Type B pancreatic cell (in vitro differentiated cells): ENCODE measurements around the gene MGAM2. TPM values are rescaled to one million over a fixed set of nuclear protein-coding genes. Genes with fewer than 3 reads are reported as not detected.

Experiments used
- DNase-seq: peaks from one replicate; pipeline ENCODE4 v3.0.0; 2021; ENCODE audit warnings: mixed read lengths; ENCODE audit not compliant: unreplicated experiment; ENCODE audit errors: extremely low spot score
- H3K27ac Mint-ChIP-seq: 2 replicates; pipeline ENCODE4 v1.8.0; 2021; ENCODE audit warnings: mild to moderate bottlenecking, mixed read lengths
- H3K27me3 Mint-ChIP-seq: 2 replicates; pipeline ENCODE4 v1.8.0; 2021; ENCODE audit warnings: mixed read lengths
- H3K36me3 Mint-ChIP-seq: 2 replicates; pipeline ENCODE4 v1.8.0; 2021; ENCODE audit warnings: mixed read lengths
- H3K4me1 Mint-ChIP-seq: one replicate; pipeline ENCODE4 v1.8.0; 2021; ENCODE audit warnings: mixed read lengths; ENCODE audit not compliant: unreplicated experiment
- H3K4me3 Mint-ChIP-seq: 2 replicates; pipeline ENCODE4 v1.8.0; 2021; ENCODE audit warnings: mild to moderate bottlenecking, mixed read lengths
- H3K9me3 Mint-ChIP-seq: 2 replicates; pipeline ENCODE4 v1.8.0; 2021; ENCODE audit warnings: mixed read lengths
- CTCF ChIP-seq: fragments of 200-600 bp; sonication (generic); conservative IDR thresholded peaks from 2 replicates; pipeline ENCODE4 v1.5.0; 2021; ENCODE audit warnings: antibody characterized with exemption, mild to moderate bottlenecking
- total RNA-seq: library from RNA; stranded (reverse); gene quantifications from 2 replicates; pipeline ENCODE4 v1.2.1, GENCODE V29; 2021; ENCODE audit warnings: low replicate concordance

MGAM2 gene
- total RNA-seq, 1 donor from 2014 or later = 5.9 TPM

- no peak for TF ChIP-seq CTCF
- Mint-ChIP-seq H3K4me3 (no peak overlapping the region), H3K27ac (no peak overlapping the region), H3K27me3 (peaks cover 9% of the 10 kb centered on the region), H3K36me3 (no peaks in the 10 kb centered on the region), H3K4me1 (no peaks in the 10 kb centered on the region), H3K9me3 (no peaks in the 10 kb centered on the region)
- no peak for DNase-seq
These were observed 132.3 kb downstream of the MGAM2 start for GRCh38 chr7:142243823-142244222.

GRCh38 chr7:142248166-142249160 lies 136.9 kb downstream of the MGAM2 start:
- peaks cover 5% of the 10 kb centered on the region for H3K27me3 Mint-ChIP-seq
- H3K36me3 Mint-ChIP-seq = no peaks in the 10 kb centered on the region
- TF ChIP-seq CTCF = no peak
- no peaks in the 10 kb centered on the region for H3K9me3 Mint-ChIP-seq
- H3K4me3 Mint-ChIP-seq = no peak overlapping the region
- H3K27ac Mint-ChIP-seq = no peak overlapping the region
- no peak for DNase-seq
- no peaks in the 10 kb centered on the region for H3K4me1 Mint-ChIP-seq

- Mint-ChIP-seq H3K36me3 (no peaks in the 10 kb centered on the region), H3K4me3 (no peak overlapping the region), H3K27ac (no peak overlapping the region), H3K27me3 (peaks cover 2% of the 10 kb centered on the region), H3K4me1 (no peaks in the 10 kb centered on the region), H3K9me3 (no peaks in the 10 kb centered on the region)
- TF ChIP-seq CTCF = no peak
- no peak for DNase-seq
These were observed 138.4 kb downstream of the MGAM2 start for GRCh38 chr7:142249918-142250317.

GRCh38 chr7:142250705-142251104 lies 139.2 kb downstream of the MGAM2 start:
- no peaks in the 10 kb centered on the region for H3K4me1 Mint-ChIP-seq
- no peak for TF ChIP-seq CTCF

GRCh38 chr7:142257958-142258357 lies 146.4 kb downstream of the MGAM2 start, which contains the start of gene PRSS58:
Gene PRSS58 (minus strand): TSS chr7:142258058. CDS start chr7:142257707, 351 bp downstream.
- Mint-ChIP-seq H3K4me1 (no peaks in the 10 kb centered on the region), H3K9me3 (no peaks in the 10 kb centered on the region), H3K27ac (no peak within 1 kb of the TSS), H3K27me3 (no peaks in the 10 kb centered on the region), H3K36me3 (no peaks in the 10 kb centered on the region), H3K4me3 (no peak within 1 kb of the TSS)
- TF ChIP-seq CTCF = no peak
- DNase-seq = no peak

More at GRCh38 chr7:142250705-142251104, 139.2 kb downstream of the MGAM2 start:
- no peak for DNase-seq
- H3K27ac Mint-ChIP-seq = no peak overlapping the region
- no peaks in the 10 kb centered on the region for H3K27me3 Mint-ChIP-seq
- no peaks in the 10 kb centered on the region for H3K9me3 Mint-ChIP-seq
- no peaks in the 10 kb centered on the region for H3K36me3 Mint-ChIP-seq
- no peak overlapping the region for H3K4me3 Mint-ChIP-seq
